ENCODE data around the gene GRAMD4. TPM values are rescaled to one million over a fixed set of nuclear protein-coding genes. Genes with fewer than 3 reads are reported as not detected.

The GRAMD4 gene
- total and polyA plus RNA-seq, 4 experiments from 2014 or later, result 0.73 to 19.6 (median 11.6) TPM

DNA sequence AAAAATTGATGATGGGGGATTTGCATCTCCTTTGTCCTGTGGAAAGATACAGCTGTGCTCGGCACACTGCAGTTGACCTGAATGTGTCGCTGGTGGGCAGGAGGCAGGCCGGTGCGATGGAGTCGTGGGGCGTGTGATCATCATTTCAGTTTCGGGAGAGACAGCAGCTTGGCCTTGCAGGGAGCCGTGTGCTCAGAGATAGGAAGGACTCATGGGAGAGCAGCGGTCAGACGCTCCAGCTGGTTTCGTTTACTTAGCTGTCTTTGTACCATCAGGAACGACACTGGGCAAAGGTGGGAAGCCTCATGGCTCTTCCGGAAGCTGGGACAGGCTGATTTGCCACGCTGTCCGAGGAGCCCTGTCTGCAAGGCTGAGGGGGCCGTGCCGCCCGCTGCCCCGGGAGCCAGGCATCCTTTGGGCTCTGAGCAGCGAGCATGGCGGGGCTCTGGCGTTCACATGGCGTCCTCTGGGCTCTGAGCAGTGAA is 32.7 kb downstream of the GRAMD4 start:
- POLR2A ChIA-PET (ENCODE audit: partially characterized antibody), result no interaction called here
- H3K9me3 Mint-ChIP-seq, result no peaks in the 10 kb centered on the region
- H3K27ac Mint-ChIP-seq, result peak overlapping the region in 4 of 7 donors; percentile 65 to 81 (median 78)
- Histone ChIP-seq H3K27ac (ENCODE audit: low read depth, low read length) (no peak overlapping the region), H3K27me3 (ENCODE audit: insufficient read depth, low read length) (no peaks in the 10 kb centered on the region), H3K4me3 (ENCODE audit: low read length in 2 of 2) (no peak overlapping the region), H3K4me1 (ENCODE audit: insufficient read depth, low read length) (peaks cover 11% of the 10 kb centered on the region), H3K9me3 (ENCODE audit: control insufficient read depth in 1 of 2, low read length in 2 of 2) (no peaks in the 10 kb centered on the region), H3K36me3 (ENCODE audit: insufficient read depth, low read length) (no peaks in the 10 kb centered on the region)
- no peaks in the 10 kb centered on the region for H3K27me3 Mint-ChIP-seq
- DNase-seq, result no peak
- peak overlapping the region in 1 of 8 donors; percentile 29 for H3K4me3 Mint-ChIP-seq
- H3K36me3 Mint-ChIP-seq, result no peaks in the 10 kb centered on the region
- intact Hi-C loops (cut with micrococcal nuclease), result no loop called here
- H3K4me1 Mint-ChIP-seq, result peaks cover 11 to 26% (median 17%) of the 10 kb centered on the region in 4 donors
- CTCF ChIA-PET (ENCODE audit: partially characterized antibody), result no interaction called here

DNA sequence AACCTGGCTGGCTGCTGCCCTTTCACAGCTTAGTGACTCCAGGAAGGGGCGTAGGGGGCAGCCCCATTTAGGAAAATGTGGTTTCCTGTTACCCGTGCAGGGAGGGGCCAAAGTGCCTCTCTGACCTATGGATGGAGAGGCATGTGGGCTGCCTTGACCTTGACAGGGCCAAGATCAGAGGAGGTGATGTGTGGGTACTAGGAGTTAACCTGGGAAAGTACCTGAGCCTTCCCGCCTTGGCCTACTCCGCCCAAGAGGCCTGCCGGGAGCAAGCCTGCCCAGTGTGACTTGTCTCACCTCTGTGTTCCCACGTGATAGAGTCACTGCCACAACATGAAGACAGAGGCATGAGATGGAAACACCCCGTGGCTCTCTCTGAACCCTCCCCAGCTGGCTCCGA is 33.4 kb downstream of the GRAMD4 start:
- intact Hi-C loops (cut with micrococcal nuclease), result no loop called here
- Histone ChIP-seq H3K27me3 (ENCODE audit: insufficient read depth, low read length) (no peaks in the 10 kb centered on the region), H3K9me3 (ENCODE audit: control insufficient read depth in 1 of 2, low read length in 2 of 2) (no peaks in the 10 kb centered on the region), H3K4me3 (ENCODE audit: low read length in 2 of 2) (no peak overlapping the region), H3K36me3 (ENCODE audit: insufficient read depth, low read length) (no peaks in the 10 kb centered on the region), H3K27ac (ENCODE audit: low read depth, low read length) (no peak overlapping the region), H3K4me1 (ENCODE audit: insufficient read depth, low read length) (peaks cover 11% of the 10 kb centered on the region)
- ChIA-PET POLR2A (ENCODE audit: partially characterized antibody) (no interaction called here), CTCF (ENCODE audit: partially characterized antibody) (no interaction called here)
- Mint-ChIP-seq H3K36me3 (no peaks in the 10 kb centered on the region), H3K4me1 (peaks cover 7 to 26% (median 16%) of the 10 kb centered on the region in 4 donors), H3K9me3 (no peaks in the 10 kb centered on the region), H3K4me3 (no peak overlapping the region), H3K27me3 (no peaks in the 10 kb centered on the region), H3K27ac (no peak overlapping the region)
- no peak for DNase-seq

DNA sequence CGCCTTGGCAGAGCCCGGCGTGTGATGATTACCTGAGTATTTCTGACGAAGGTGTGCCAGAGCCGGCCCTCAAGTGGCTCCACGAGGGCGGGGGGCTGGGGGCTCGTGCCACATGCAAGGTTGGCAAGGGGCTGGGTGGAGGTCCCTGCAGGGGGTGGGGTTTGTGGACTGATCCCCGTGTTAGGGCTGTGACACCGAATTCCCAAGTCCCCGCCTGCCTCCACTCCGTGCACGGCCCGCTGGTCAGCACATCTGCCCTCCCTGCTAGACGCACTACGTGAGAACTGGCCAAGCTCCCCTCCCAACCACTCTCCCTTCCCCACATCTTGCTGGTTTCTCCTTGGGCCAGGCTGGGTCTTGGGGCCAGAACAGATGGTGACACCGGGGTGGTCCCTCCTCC is 34.2 kb downstream of the GRAMD4 start:
- no peaks in the 10 kb centered on the region for H3K27me3 ChIP-seq (ENCODE audit: insufficient read depth, low read length)
- Mint-ChIP-seq H3K36me3 (no peaks in the 10 kb centered on the region), H3K4me3 (no peak overlapping the region), H3K27me3 (no peaks in the 10 kb centered on the region), H3K9me3 (no peaks in the 10 kb centered on the region), H3K4me1 (peaks cover 7 to 31% (median 16%) of the 10 kb centered on the region in 4 donors), H3K27ac (no peak overlapping the region)
- intact Hi-C loops (cut with micrococcal nuclease), result no loop called here
- H3K4me1 ChIP-seq (ENCODE audit: insufficient read depth, low read length), result peaks cover 12% of the 10 kb centered on the region
- DNase-seq, result no peak
- ChIA-PET POLR2A (ENCODE audit: partially characterized antibody) (no interaction called here), CTCF (ENCODE audit: partially characterized antibody) (no interaction called here)
- no peaks in the 10 kb centered on the region for H3K36me3 ChIP-seq (ENCODE audit: insufficient read depth, low read length)
- no peaks in the 10 kb centered on the region for H3K9me3 ChIP-seq (ENCODE audit: control insufficient read depth in 1 of 2, low read length in 2 of 2)
- no peak overlapping the region for H3K4me3 ChIP-seq (ENCODE audit: low read length in 2 of 2)
- H3K27ac ChIP-seq (ENCODE audit: low read depth, low read length), result no peak overlapping the region

DNA sequence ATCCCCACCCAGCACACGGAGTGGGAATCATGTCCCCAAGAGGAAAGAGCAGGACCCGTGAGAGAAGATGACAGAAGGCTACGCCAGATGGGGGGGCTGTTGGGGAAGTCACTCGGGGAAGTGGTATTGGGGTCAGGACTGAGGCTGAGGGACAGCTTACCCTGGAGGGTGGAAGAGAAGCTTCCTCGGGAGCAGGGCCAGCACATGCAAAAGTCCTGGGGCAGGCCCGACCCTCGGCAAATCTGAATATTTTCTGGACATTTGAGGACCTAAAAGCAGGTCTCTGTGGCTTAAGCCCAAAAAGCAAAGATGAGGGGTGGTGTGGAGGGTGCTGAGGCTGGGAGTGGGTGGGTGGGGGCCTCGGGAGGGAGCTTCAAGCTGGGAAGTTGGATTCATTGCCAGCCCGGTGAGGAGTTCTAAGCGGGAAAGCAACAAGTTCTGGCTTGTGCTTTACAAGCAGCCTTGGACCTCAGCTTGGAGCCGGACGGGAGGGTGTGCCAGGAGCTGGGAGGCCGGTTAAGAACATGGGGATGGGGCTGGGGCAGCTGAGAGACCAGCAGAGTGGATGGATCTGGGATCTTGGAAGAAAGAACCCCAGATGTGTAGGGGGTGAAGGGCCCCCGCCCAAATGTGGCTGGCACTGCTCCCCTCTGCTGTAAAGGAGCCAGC is 34.9 kb downstream of the GRAMD4 start:
- Mint-ChIP-seq H3K36me3 (no peaks in the 10 kb centered on the region), H3K4me1 (peaks cover 8 to 31% (median 18%) of the 10 kb centered on the region in 4 donors), H3K27me3 (no peaks in the 10 kb centered on the region), H3K27ac (peak overlapping the region in 1 of 7 donors; percentile 15), H3K4me3 (no peak overlapping the region), H3K9me3 (no peaks in the 10 kb centered on the region)
- Histone ChIP-seq H3K36me3 (ENCODE audit: insufficient read depth, low read length) (no peaks in the 10 kb centered on the region), H3K27me3 (ENCODE audit: insufficient read depth, low read length) (no peaks in the 10 kb centered on the region), H3K27ac (ENCODE audit: low read depth, low read length) (no peak overlapping the region), H3K4me1 (ENCODE audit: insufficient read depth, low read length) (peaks cover 18% of the 10 kb centered on the region), H3K4me3 (ENCODE audit: low read length in 2 of 2) (no peak overlapping the region), H3K9me3 (ENCODE audit: control insufficient read depth in 1 of 2, low read length in 2 of 2) (no peaks in the 10 kb centered on the region)
- intact Hi-C loops (cut with micrococcal nuclease), result no loop called here
- ChIA-PET POLR2A (ENCODE audit: partially characterized antibody) (interaction anchor here (0.6 to 0.8 kb wide), 2 partner anchors 80 to 107 kb away, joined by 3 read pairs; partner anchors contain the start of gene TBC1D22A), CTCF (ENCODE audit: partially characterized antibody) (no interaction called here)
- no peak for DNase-seq

DNA sequence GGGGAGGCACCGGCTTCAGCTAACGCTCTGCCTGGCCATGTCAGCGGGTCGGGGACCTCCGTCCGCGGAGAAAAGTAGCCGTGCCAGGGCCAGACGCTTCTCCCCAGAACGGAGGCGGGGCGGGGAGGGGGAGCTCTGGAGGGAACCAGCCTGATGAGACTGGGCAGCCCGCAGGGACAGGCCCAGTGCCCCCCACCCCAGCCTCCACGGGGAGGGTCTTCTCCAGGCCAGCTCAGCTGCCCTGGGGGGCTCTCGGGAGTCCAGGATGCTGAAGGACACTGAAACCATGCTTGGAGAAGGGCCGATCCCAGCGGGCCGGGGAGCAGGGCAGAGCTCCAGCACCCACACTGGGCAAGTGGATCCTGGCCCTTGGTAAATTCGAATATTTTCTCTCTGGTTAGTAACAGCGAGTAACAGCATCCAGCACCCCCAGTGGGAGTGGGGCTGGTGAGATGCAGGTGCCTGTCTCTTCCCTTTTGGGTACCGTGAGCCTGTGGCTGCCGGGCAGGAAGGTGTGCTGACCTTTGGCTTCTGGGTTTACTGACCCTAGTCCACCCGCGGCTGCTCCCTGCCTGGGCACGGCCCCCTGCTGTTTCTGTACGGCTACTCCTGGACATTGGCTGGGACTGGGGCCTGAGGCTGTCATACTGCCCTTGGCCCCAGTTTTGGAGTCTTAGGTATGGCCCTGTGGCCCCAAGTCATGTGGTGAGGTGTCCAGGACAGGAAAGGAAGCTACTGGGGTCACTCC is 35.8 kb downstream of the GRAMD4 start:
- no peaks in the 10 kb centered on the region for H3K27me3 Mint-ChIP-seq
- ChIA-PET POLR2A (ENCODE audit: partially characterized antibody) (interaction anchor here (0.6 to 0.8 kb wide), 2 partner anchors 79 to 106 kb away, joined by 3 read pairs; partner anchors contain the start of gene TBC1D22A), CTCF (ENCODE audit: partially characterized antibody) (no interaction called here)
- Histone ChIP-seq H3K27me3 (ENCODE audit: insufficient read depth, low read length) (no peaks in the 10 kb centered on the region), H3K36me3 (ENCODE audit: insufficient read depth, low read length) (no peaks in the 10 kb centered on the region), H3K4me1 (ENCODE audit: insufficient read depth, low read length) (peaks cover 28% of the 10 kb centered on the region), H3K4me3 (ENCODE audit: low read length in 2 of 2) (no peak overlapping the region), H3K9me3 (ENCODE audit: control insufficient read depth in 1 of 2, low read length in 2 of 2) (no peaks in the 10 kb centered on the region), H3K27ac (ENCODE audit: low read depth, low read length) (no peak overlapping the region)
- peaks cover 17 to 41% (median 28%) of the 10 kb centered on the region in 4 donors for H3K4me1 Mint-ChIP-seq
- no peaks in the 10 kb centered on the region for H3K9me3 Mint-ChIP-seq
- no peak overlapping the region for H3K27ac Mint-ChIP-seq
- intact Hi-C loops (cut with micrococcal nuclease), result no loop called here
- H3K4me3 Mint-ChIP-seq, result no peak overlapping the region
- DNase-seq, result no peak
- H3K36me3 Mint-ChIP-seq, result peaks cover 0 to 1% of the 10 kb centered on the region in 2 donors

DNA sequence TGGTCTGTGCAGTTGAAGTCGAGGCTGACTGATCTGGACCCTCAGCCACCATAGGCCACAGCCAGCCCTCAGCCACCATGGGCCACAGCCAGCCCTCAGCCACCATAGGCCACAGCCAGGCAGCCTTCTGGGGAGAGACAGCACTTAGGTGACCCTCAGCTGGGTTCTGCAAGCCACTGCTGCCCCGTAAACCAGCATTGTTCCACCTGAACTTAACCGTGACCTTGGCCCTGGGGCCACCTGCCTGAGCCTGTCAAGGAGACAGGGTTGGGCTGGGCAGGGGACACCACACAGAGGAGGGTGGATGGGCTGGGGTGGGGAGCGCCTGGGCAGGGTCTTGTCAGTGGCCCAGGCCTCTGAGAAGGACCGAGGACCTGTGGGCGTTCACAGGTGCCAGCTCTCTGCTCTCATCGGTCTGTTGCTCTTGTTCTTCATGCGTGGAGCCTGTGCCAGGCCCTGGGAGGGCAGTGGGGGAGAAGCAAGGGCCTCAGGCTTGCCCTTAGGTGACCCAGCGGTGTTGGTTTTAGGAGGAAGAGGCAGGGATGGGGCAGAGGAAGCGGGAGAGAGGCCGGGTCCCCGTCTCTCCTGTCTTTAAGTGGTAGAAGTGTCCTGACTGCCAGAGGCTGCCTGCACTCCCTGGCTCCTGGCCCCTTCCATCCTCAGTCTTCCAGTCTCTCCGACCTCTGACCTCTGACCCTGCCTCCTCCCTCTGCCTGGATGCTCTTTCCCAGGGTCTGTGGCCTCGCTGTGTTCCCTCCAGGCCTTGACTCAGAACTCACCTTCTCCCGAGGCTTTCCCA is 36.9 kb downstream of the GRAMD4 start:
- CTCF ChIA-PET (ENCODE audit: partially characterized antibody), result no interaction called here
- H3K9me3 Mint-ChIP-seq, result no peaks in the 10 kb centered on the region

DNA sequence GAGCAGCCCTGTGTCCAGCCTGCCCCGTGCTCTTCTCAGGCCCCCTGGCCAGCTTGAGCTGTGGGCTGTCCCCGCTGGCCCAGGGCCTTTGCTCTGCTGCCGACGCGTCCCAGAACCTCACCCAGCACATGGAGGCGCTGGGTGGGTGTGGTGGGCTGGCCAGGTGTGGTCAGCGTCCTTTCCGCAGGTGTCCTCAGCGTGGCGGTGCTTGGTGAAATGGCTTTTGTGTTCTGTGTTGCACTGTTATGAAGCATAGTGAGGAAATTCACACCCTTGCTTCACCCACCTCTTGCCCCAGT is 37.4 kb downstream of the GRAMD4 start:
- CTCF ChIA-PET (ENCODE audit: partially characterized antibody), result no interaction called here
- Mint-ChIP-seq H3K4me1 (peaks cover 22 to 42% (median 31%) of the 10 kb centered on the region in 4 donors), H3K27me3 (no peaks in the 10 kb centered on the region), H3K27ac (peak overlapping the region in 1 of 7 donors; percentile 59), H3K9me3 (peaks cover 0 to under 1% (median 0%) of the 10 kb centered on the region in 8 donors), H3K4me3 (no peak overlapping the region), H3K36me3 (peaks cover 0 to 1% of the 10 kb centered on the region in 2 donors)
- no peaks in the 10 kb centered on the region for H3K27me3 ChIP-seq (ENCODE audit: insufficient read depth, low read length)
- no peaks in the 10 kb centered on the region for H3K36me3 ChIP-seq (ENCODE audit: insufficient read depth, low read length)
- intact Hi-C loops (cut with micrococcal nuclease), result no loop called here
- H3K4me3 ChIP-seq (ENCODE audit: low read length in 2 of 2), result no peak overlapping the region
- H3K27ac ChIP-seq (ENCODE audit: low read depth, low read length), result no peak overlapping the region
- peaks cover 38% of the 10 kb centered on the region for H3K4me1 ChIP-seq (ENCODE audit: insufficient read depth, low read length)
- POLR2A ChIA-PET (ENCODE audit: partially characterized antibody), result no interaction called here
- H3K9me3 ChIP-seq (ENCODE audit: control insufficient read depth in 1 of 2, low read length in 2 of 2), result no peaks in the 10 kb centered on the region
- DNase-seq, result no peak

More for the DNA sequence above, 36.9 kb downstream of the GRAMD4 start:
- H3K36me3 Mint-ChIP-seq, result peaks cover 0 to 1% of the 10 kb centered on the region in 2 donors
- peaks cover 38% of the 10 kb centered on the region for H3K4me1 ChIP-seq (ENCODE audit: insufficient read depth, low read length)
- H3K27me3 Mint-ChIP-seq, result no peaks in the 10 kb centered on the region
- H3K4me3 Mint-ChIP-seq, result no peak overlapping the region
- no peaks in the 10 kb centered on the region for H3K9me3 ChIP-seq (ENCODE audit: control insufficient read depth in 1 of 2, low read length in 2 of 2)
- H3K4me1 Mint-ChIP-seq, result peaks cover 23 to 44% (median 33%) of the 10 kb centered on the region in 4 donors
- no peak overlapping the region for H3K27ac Mint-ChIP-seq
- no peak overlapping the region for H3K4me3 ChIP-seq (ENCODE audit: low read length in 2 of 2)
- no peaks in the 10 kb centered on the region for H3K36me3 ChIP-seq (ENCODE audit: insufficient read depth, low read length)
- no peak overlapping the region for H3K27ac ChIP-seq (ENCODE audit: low read depth, low read length)
- no peaks in the 10 kb centered on the region for H3K27me3 ChIP-seq (ENCODE audit: insufficient read depth, low read length)
- no peak for DNase-seq
- POLR2A ChIA-PET (ENCODE audit: partially characterized antibody), result no interaction called here
- intact Hi-C loops (cut with micrococcal nuclease), result no loop called here

Data from CD4-positive, alpha-beta memory T cell (primary cell).